Neutrophil (primary cell): ENCODE results near the gene CMSS1.

ENCODE experiments used
- H3K27ac ChIP-seq: fragments of 200-600 bp; sonication (generic); 2 replicates; pipeline ENCODE4 v1.5.1; 2016; ENCODE audit warnings: mild to moderate bottlenecking, moderate library complexity
- H3K27me3 ChIP-seq: fragments of 200-600 bp; sonication (generic); 2 replicates; pipeline ENCODE4 v1.6.0; 2016; ENCODE audit warnings: mild to moderate bottlenecking
- H3K36me3 ChIP-seq: fragments of 200-600 bp; sonication (generic); 2 replicates; pipeline ENCODE4 v1.5.1; 2017
- H3K4me1 ChIP-seq, 2 experiments: fragments of 200-600 bp in 1 of 2; sonication (generic) in 1 of 2; 1 replicate in 1 of 2; 2 replicates in 1 of 2; pipeline versions ENCODE4 v1.5.1 to v1.6.1; 2013 to 2016; ENCODE audit warnings: low read depth in 1 of 2, low read length in 1 of 2, mild to moderate bottlenecking in 1 of 2, moderate library complexity in 1 of 2; ENCODE audit not compliant: control insufficient read depth in 1 of 2, insufficient read depth in 1 of 2
- H3K4me3 ChIP-seq, 2 experiments: fragments of 200-600 bp in 1 of 2; sonication (generic) in 1 of 2; 1 replicate in 1 of 2; 2 replicates in 1 of 2; pipeline ENCODE4 v1.5.1; 2013 to 2016; ENCODE audit warnings: low read depth in 1 of 2, low read length in 1 of 2, mild to moderate bottlenecking in 1 of 2, moderate library complexity in 1 of 2
- H3K9me3 ChIP-seq: fragments of 200-600 bp; sonication (generic); 2 replicates; pipeline ENCODE4 v1.5.1; 2016
- CTCF ChIP-seq: fragments of 200-600 bp; sonication (generic); IDR thresholded peaks from 2 replicates; pipeline ENCODE4 v1.5.1; 2016; ENCODE audit warnings: antibody characterized with exemption

Gene CMSS1

GRCh38 chr3:100149130-100149529 is 331.5 kb downstream of the CMSS1 start:
- Histone ChIP-seq H3K27ac (no peak overlapping the region), H3K36me3 (no peaks in the 10 kb centered on the region), H3K9me3 (no peaks in the 10 kb centered on the region), H3K4me1 (no peaks in the 10 kb centered on the region), H3K4me3 (no peak overlapping the region), H3K27me3 (no peaks in the 10 kb centered on the region)
- TF ChIP-seq CTCF: no peak

GRCh38 chr3:100149713-100150415 is 332.2 kb downstream of the CMSS1 start:
- Histone ChIP-seq H3K4me1 (no peaks in the 10 kb centered on the region), H3K4me3 (no peak overlapping the region), H3K27me3 (no peaks in the 10 kb centered on the region), H3K9me3 (no peaks in the 10 kb centered on the region), H3K27ac (no peak overlapping the region), H3K36me3 (no peaks in the 10 kb centered on the region)
- TF ChIP-seq CTCF: no peak

- Histone ChIP-seq H3K27me3 (no peaks in the 10 kb centered on the region), H3K4me1 (no peaks in the 10 kb centered on the region), H3K9me3 (no peaks in the 10 kb centered on the region), H3K36me3 (no peaks in the 10 kb centered on the region), H3K27ac (no peak overlapping the region), H3K4me3 (no peak overlapping the region)
- TF ChIP-seq CTCF: no peak
Observed at GRCh38 chr3:100150473-100150872, 332.8 kb downstream of the CMSS1 start.

- no peak for TF ChIP-seq CTCF
- no peak overlapping the region for H3K4me3 ChIP-seq
- no peaks in the 10 kb centered on the region for H3K27me3 ChIP-seq
- no peak overlapping the region for H3K27ac ChIP-seq
- H3K36me3 ChIP-seq: no peaks in the 10 kb centered on the region
- no peaks in the 10 kb centered on the region for H3K9me3 ChIP-seq
- no peaks in the 10 kb centered on the region for H3K4me1 ChIP-seq
Observed at GRCh38 chr3:100151024-100151707, 333.5 kb downstream of the CMSS1 start.

GRCh38 chr3:100154171-100154570 is 336.5 kb downstream of the CMSS1 start:
- Histone ChIP-seq H3K4me3 (no peak overlapping the region), H3K4me1 (peaks cover 0 to 6% of the 10 kb centered on the region in 2 experiments), H3K27me3 (no peaks in the 10 kb centered on the region), H3K27ac (no peak overlapping the region), H3K36me3 (no peaks in the 10 kb centered on the region), H3K9me3 (no peaks in the 10 kb centered on the region)
- no peak for TF ChIP-seq CTCF
